Osteocyte (in vitro differentiated cells): ENCODE results near the gene TEDC2. TPM values are rescaled to one million over a fixed set of nuclear protein-coding genes. Genes with fewer than 3 reads are reported as not detected.

ENCODE experiments used
- DNase-seq: peaks from one replicate; pipeline ENCODE4 v3.0.0; 2021; ENCODE audit warnings: mixed read lengths; ENCODE audit not compliant: unreplicated experiment; ENCODE audit errors: extremely low spot score
- H3K27ac Mint-ChIP-seq: one replicate; pipeline ENCODE4 v1.8.0; 2021; ENCODE audit warnings: mild to moderate bottlenecking, mixed read lengths; ENCODE audit not compliant: unreplicated experiment
- H3K27me3 Mint-ChIP-seq: one replicate; pipeline ENCODE4 v1.8.0; 2021; ENCODE audit warnings: mixed read lengths; ENCODE audit not compliant: unreplicated experiment
- H3K36me3 Mint-ChIP-seq: one replicate; pipeline ENCODE4 v1.8.0; 2021; ENCODE audit warnings: mixed read lengths; ENCODE audit not compliant: unreplicated experiment
- H3K4me1 Mint-ChIP-seq: one replicate; pipeline ENCODE4 v1.8.0; 2021; ENCODE audit warnings: mixed read lengths; ENCODE audit not compliant: unreplicated experiment
- H3K4me3 Mint-ChIP-seq: one replicate; pipeline ENCODE4 v1.8.0; 2021; ENCODE audit warnings: mild to moderate bottlenecking, moderate library complexity, mixed read lengths; ENCODE audit not compliant: unreplicated experiment
- H3K9me3 Mint-ChIP-seq: one replicate; pipeline ENCODE4 v1.8.0; 2021; ENCODE audit warnings: mixed read lengths; ENCODE audit not compliant: unreplicated experiment
- CTCF ChIP-seq: fragments of 200-600 bp; sonication (generic); IDR thresholded peaks from 2 replicates; pipeline ENCODE4 v1.5.0; 2021; ENCODE audit warnings: antibody characterized with exemption, mild to moderate bottlenecking, moderate library complexity
- total RNA-seq: library from RNA; stranded (reverse); gene quantifications from 2 replicates; pipeline ENCODE4 v1.2.1, GENCODE V29; 2021

TEDC2 gene
- total RNA-seq, 1 donor from 2014 or later, result 4.4 TPM

- peak overlapping the region; percentile 64 for H3K27ac Mint-ChIP-seq
- peak; percentile 52 for TF ChIP-seq CTCF
These were observed 14.3 kb downstream of the TEDC2 start for GRCh38 chr16:2473999-2474876.

GRCh38 chr16:2474877-2475412, 15.0 kb downstream of the TEDC2 start, which contains the start of gene TBC1D24:
TSS of gene TBC1D24 (plus strand) at chr16:2475127. CDS start at chr16:2496149, 21,022 bp downstream.
- Mint-ChIP-seq H3K9me3 (no peaks in the 10 kb centered on the region), H3K36me3 (no peaks in the 10 kb centered on the region), H3K4me3 (peak within 1 kb of the TSS; percentile 76), H3K27ac (peak within 1 kb of the TSS; percentile 64), H3K4me1 (peaks cover 34% of the 10 kb centered on the region), H3K27me3 (no peaks in the 10 kb centered on the region)
- TF ChIP-seq CTCF, result no peak
- peak; percentile 98 for DNase-seq

More at GRCh38 chr16:2473999-2474876, 14.3 kb downstream of the TEDC2 start:
- no peaks in the 10 kb centered on the region for H3K9me3 Mint-ChIP-seq
- peaks cover 41% of the 10 kb centered on the region for H3K4me1 Mint-ChIP-seq
- no peaks in the 10 kb centered on the region for H3K27me3 Mint-ChIP-seq
- peak overlapping the region; percentile 76 for H3K4me3 Mint-ChIP-seq
- H3K36me3 Mint-ChIP-seq, result no peaks in the 10 kb centered on the region
- no peak for DNase-seq

GRCh38 chr16:2475413-2476344, 15.8 kb downstream of the TEDC2 start:
- Mint-ChIP-seq H3K36me3 (no peaks in the 10 kb centered on the region), H3K9me3 (no peaks in the 10 kb centered on the region), H3K27ac (no peak overlapping the region), H3K4me3 (peak overlapping the region; percentile 67), H3K4me1 (peaks cover 28% of the 10 kb centered on the region), H3K27me3 (no peaks in the 10 kb centered on the region)
- TF ChIP-seq CTCF, result no peak
- no peak for DNase-seq

- Mint-ChIP-seq H3K4me3 (peak overlapping the region; percentile 67), H3K27me3 (no peaks in the 10 kb centered on the region), H3K4me1 (peaks cover 28% of the 10 kb centered on the region), H3K36me3 (no peaks in the 10 kb centered on the region), H3K9me3 (no peaks in the 10 kb centered on the region), H3K27ac (no peak overlapping the region)
- no peak for DNase-seq
- TF ChIP-seq CTCF, result no peak
These were observed 16.4 kb downstream of the TEDC2 start for GRCh38 chr16:2476345-2476720.
